Calu3 (cell line): ENCODE data around the gene PLB1. TPM values are rescaled to one million over a fixed set of nuclear protein-coding genes. Genes with fewer than 3 reads are reported as not detected.
A peak's percentile ranks its signal among the peaks of the same experiment; 100 is the strongest.

ENCODE experiments used
- BruUV-seq: library from RNA; stranded (reverse); fragments of 400-500 nt; replicated peaks from 2 replicates; lab custom pipeline; 2021; lab: Mats Ljungman, UMichigan
- CTCF ChIA-PET: fragments of 300-600 bp; sonication (Branson Sonifier 250); formaldehyde crosslinking; loops from one replicate; lab custom pipeline; 2022; ENCODE audit warnings: antibody characterized with exemption; lab: Charles Lee
- DNase-seq: peaks from one replicate; pipeline ENCODE4 v3.0.0; 2022
- H3K27ac Mint-ChIP-seq: one replicate; pipeline ENCODE4 v1.8.0; 2022; ENCODE audit warnings: mixed read lengths; ENCODE audit not compliant: unreplicated experiment
- H3K27me3 Mint-ChIP-seq: one replicate; pipeline ENCODE4 v1.8.0; 2022; ENCODE audit warnings: mixed read lengths; ENCODE audit not compliant: unreplicated experiment
- H3K36me3 Mint-ChIP-seq: one replicate; pipeline ENCODE4 v1.8.0; 2022; ENCODE audit warnings: mild to moderate bottlenecking, moderate library complexity, mixed read lengths; ENCODE audit not compliant: insufficient read depth, unreplicated experiment
- H3K4me1 Mint-ChIP-seq: one replicate; pipeline ENCODE4 v1.8.0; 2022; ENCODE audit warnings: mild to moderate bottlenecking, low read depth, mixed read lengths; ENCODE audit not compliant: unreplicated experiment
- H3K4me3 Mint-ChIP-seq: one replicate; pipeline ENCODE4 v1.8.0; 2022; ENCODE audit warnings: mild to moderate bottlenecking, low read depth, moderate library complexity, mixed read lengths; ENCODE audit not compliant: unreplicated experiment
- H3K9me3 Mint-ChIP-seq: one replicate; pipeline ENCODE4 v1.8.0; 2022; ENCODE audit warnings: low read depth, mixed read lengths; ENCODE audit not compliant: unreplicated experiment
- CTCF ChIP-seq: fragments of 200-600 bp; IDR thresholded peaks from one replicate; pipeline ENCODE4 v1.8.0; 2022; ENCODE audit warnings: antibody characterized with exemption; ENCODE audit not compliant: unreplicated experiment
- intact Hi-C: fragments of 100-400 bp; cut with micrococcal nuclease; formaldehyde crosslinking; loops from one replicate; pipeline ENCODE4 v1.10.0; 2022; ENCODE audit not compliant: unreplicated experiment
- total RNA-seq: library from RNA; stranded (reverse); gene quantifications from 2 replicates; pipeline ENCODE4 v1.2.3, GENCODE V29; 2022

The PLB1 gene
- total RNA-seq, 1 experiment from 2014 or later, result 1.6 TPM

DNA sequence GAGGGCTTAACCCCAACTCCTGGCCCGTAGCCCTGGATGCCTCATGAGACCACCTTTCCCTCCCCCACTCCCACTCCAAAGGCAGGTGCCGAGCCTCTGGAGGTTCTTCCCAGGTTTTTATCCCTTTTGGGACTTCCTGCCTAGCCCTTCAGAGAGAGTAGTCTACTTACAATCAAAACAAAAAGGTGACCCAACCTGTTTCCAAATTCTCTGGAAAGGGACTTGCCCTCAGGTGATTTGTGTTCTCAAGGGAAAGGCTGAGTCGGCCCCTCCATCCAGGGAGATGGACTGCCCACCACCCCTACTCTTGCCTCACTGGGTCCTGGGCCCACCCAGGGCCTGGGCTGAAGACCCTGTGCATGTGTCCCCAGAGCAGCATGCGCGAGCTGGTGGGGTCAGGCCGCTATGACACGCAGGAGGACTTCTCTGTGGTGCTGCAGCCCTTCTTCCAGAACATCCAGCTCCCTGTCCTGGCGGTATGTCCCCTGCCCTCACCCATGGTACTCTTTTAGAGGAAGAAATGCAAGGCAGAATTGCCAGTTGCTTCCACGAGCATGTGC is 108.5 kb downstream of the PLB1 start:
- CTCF ChIA-PET, result no interaction called here
- intact Hi-C loops, result no loop called here
- Mint-ChIP-seq H3K9me3 (peaks cover 3% of the 10 kb centered on the region), H3K4me3 (no peak overlapping the region), H3K27ac (no peak overlapping the region), H3K27me3 (no peaks in the 10 kb centered on the region), H3K36me3 (no peaks in the 10 kb centered on the region), H3K4me1 (peaks cover 8% of the 10 kb centered on the region)
- DNase-seq, result no peak
- no peak for TF ChIP-seq CTCF
- BruUV-seq, result no TSS peak

DNA sequence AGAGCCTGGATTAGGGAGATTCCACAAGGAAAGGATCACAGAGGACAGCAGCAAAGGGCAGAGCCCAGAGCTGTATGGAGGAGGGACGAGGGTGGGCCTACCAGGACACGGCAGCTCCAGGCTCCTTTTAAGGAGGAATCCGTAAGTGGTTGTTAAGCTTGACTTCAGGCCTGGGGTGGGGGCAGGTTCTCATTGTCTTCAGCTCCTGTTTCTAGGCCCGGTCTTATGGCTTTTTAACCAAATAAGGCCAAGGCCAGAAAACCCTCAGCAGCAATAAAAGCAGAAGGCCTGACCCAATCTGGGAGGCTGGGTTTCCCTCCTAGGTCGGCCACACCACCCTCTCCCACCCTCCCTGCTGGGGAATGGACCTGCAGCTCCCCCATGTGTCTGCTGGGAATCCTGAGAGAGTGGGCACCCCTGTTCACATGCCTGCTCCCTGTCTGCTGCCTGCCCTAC is 111.2 kb downstream of the PLB1 start:
- Mint-ChIP-seq H3K4me3 (no peak overlapping the region), H3K27ac (peak overlapping the region; percentile 9), H3K27me3 (no peaks in the 10 kb centered on the region), H3K4me1 (peaks cover 28% of the 10 kb centered on the region), H3K9me3 (peaks cover 3% of the 10 kb centered on the region), H3K36me3 (peaks cover 6% of the 10 kb centered on the region)
- intact Hi-C loops, result no loop called here
- peak; percentile 15 for DNase-seq
- TF ChIP-seq CTCF, result no peak
- CTCF ChIA-PET, result interaction anchor here (0.5 to 1.3 kb wide), 4 partner anchors 12 to 172 kb away, joined by 3 to 9 read pairs (median 4); partner anchors contain the start of gene PPP1CB
- no TSS peak for BruUV-seq

DNA sequence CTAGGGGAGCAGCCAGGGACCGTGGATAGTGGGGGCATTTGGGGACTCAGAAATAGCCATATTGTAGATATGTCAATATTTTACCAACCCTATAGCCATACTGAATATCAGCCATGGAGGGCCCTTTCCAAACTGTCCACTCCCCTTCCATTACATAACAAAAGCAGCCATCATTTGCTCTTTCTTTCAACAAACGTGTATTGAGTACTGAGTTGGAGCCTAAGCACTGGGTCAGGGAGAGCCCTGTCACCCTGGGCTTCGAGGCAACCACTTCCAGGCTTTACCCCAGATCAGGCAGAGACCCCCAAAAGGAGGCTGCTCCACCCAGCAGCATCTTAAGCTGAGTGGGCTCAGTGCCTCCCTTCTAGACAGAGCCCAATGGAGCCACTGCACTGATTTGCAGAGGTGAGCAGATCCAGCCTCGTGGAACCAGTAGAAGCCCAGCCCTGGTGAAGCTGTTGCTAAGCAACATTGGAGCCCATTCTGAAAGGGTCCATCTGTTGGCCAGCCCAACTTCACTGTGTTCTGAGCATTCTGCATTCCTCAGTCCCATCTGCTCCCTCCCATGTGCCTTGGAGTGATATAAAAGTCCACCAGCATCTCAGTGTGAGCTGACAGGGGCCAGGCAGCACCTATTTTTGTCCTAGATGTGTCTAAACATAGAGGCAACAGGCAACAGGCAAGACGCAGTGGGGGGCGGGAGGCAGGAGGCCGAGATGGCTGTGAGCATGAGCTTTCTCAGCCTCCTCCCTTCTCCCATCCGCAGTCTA is 112.1 kb downstream of the PLB1 start:
- peaks cover 24% of the 10 kb centered on the region for H3K4me1 Mint-ChIP-seq
- H3K36me3 Mint-ChIP-seq, result peaks cover 6% of the 10 kb centered on the region
- no TSS peak for BruUV-seq
- CTCF ChIA-PET, result interaction anchor here (0.6 to 0.7 kb wide), 3 partner anchors 12 to 143 kb away, joined by 3 to 9 read pairs (median 6); partner anchors contain the start of gene PPP1CB
- peaks cover 3% of the 10 kb centered on the region for H3K9me3 Mint-ChIP-seq
- intact Hi-C loops, result no loop called here
- no peak overlapping the region for H3K27ac Mint-ChIP-seq
- no peaks in the 10 kb centered on the region for H3K27me3 Mint-ChIP-seq
- DNase-seq, result no peak
- H3K4me3 Mint-ChIP-seq, result no peak overlapping the region
- TF ChIP-seq CTCF, result no peak

DNA sequence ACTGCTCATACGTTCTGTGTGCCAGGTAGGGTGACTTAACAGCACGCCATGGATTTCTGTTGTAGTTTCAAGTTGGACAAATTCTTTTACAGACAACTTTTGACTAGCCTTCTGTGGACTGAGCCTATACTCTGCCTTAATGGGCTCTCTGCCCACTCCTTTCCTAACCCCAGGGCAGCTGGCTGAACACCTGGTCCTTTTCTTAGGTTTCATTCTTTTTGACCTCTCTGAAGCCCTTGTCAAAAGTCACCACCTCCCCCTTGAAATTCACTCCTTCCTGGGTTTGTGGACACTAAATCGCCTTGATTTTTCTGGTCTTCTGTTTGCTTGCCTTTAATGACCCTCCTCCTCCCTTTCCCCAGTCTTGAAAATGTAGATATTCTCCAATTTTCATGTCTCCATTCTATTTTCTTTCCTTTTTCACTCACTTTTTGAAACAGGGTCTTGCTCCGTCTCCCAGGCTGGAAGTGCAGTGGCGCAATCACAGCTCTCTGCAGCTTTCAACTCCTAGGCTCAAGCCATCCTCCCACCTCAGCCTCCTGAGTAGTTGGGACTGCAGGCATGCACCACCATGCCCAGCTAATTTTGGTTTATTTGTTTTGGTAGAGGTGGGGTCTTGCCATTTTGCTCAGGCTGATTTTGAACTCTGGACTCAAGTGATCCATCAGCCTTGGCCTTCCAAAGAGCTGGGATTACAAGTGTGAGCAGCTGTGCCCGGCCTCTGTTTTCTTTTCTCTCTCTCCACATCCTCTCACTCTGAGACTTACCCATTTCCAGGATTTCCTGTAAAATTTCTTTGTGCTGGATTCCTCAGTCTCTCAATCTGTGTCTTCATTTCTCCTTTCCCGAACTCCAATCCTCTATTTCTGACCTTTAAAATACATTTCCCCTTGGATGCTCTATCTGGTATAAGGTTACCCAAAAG is 112.9 kb downstream of the PLB1 start:
- Mint-ChIP-seq H3K4me1 (peaks cover 20% of the 10 kb centered on the region), H3K27me3 (no peaks in the 10 kb centered on the region), H3K27ac (peak overlapping the region; percentile 25), H3K4me3 (no peak overlapping the region), H3K36me3 (peaks cover 6% of the 10 kb centered on the region), H3K9me3 (peaks cover 3% of the 10 kb centered on the region)
- intact Hi-C loops, result no loop called here
- no TSS peak for BruUV-seq
- CTCF ChIA-PET, result interaction anchor here (0.6 kb wide), 1 partner anchor 11 kb away, joined by 6 read pairs; no protein-coding TSS in a partner anchor
- DNase-seq, result no peak
- no peak for TF ChIP-seq CTCF
